Psoas muscle (tissue), 8 donors: ENCODE measurements around the gene ADAMTSL3. TPM values are rescaled to one million over a fixed set of nuclear protein-coding genes. Genes with fewer than 3 reads are reported as not detected.

Source experiments
- ATAC-seq, 4 donors: fragments of 200-7000 bp; cut with Tn5 transposase; one replicate each; pipeline ENCODE4 v1.9.1; 2020; ENCODE audit warnings: moderate library complexity in 3 of 4, mild to moderate bottlenecking in 2 of 4
- DNase-seq, 2 donors: peaks; one replicate each; pipeline ENCODE4 v3.0.0-alpha.2; 2020
- H3K27ac ChIP-seq: fragments of 200-600 bp; one replicate; pipeline ENCODE4 v1.8.0; 2022
- H3K27me3 ChIP-seq, 3 donors: fragments of 200-600 bp in 1 of 3; one replicate each; pipeline versions ENCODE4 v1.6.1 to v1.8.0; 2013 to 2022; ENCODE audit warnings: low read length in 2 of 3, mild to moderate bottlenecking in 2 of 3, moderate library complexity in 1 of 3; ENCODE audit not compliant: insufficient read depth in 3 of 3
- H3K36me3 ChIP-seq, 2 donors: fragments of 200-600 bp in 1 of 2; one replicate each; pipeline versions ENCODE4 v1.6.1 to v1.8.0; 2013 to 2022; ENCODE audit warnings: low read depth in 1 of 2, mild to moderate bottlenecking in 1 of 2, moderate library complexity in 1 of 2; ENCODE audit not compliant: insufficient read depth in 1 of 2
- H3K4me1 ChIP-seq: fragments of 200-600 bp; one replicate; pipeline ENCODE4 v1.8.0; 2022
- H3K4me3 ChIP-seq: fragments of 200-600 bp; one replicate; pipeline ENCODE4 v1.8.0; 2022; ENCODE audit warnings: mild to moderate bottlenecking
- H3K9me3 ChIP-seq: fragments of 200-600 bp; one replicate; pipeline ENCODE4 v1.8.0; 2022
- CTCF ChIP-seq: fragments of 200-600 bp; IDR thresholded peaks from one replicate; pipeline ENCODE4 v1.8.0; 2022; ENCODE audit warnings: antibody characterized with exemption
- WGBS, 3 donors: extraction: QIAGEN DNeasy Blood & Tissue Kit; methylation state at CpG; one replicate each; pipeline versions ENCODE4 v1.1.6 to v1.1.7; 2013; 5-methylcytosine and 5-hydroxymethylcytosine counted together
- intact Hi-C, 2 donors: fragments of 100-400 bp; cut with DNase I; formaldehyde crosslinking; loops; one replicate each; pipeline versions ENCODE4 v1.11.0 to v1.14.2; 2022
- polyA plus RNA-seq, 3 donors: library from polyadenylated mRNA; stranded (reverse); fragments of 200-250 nt; gene quantifications; one replicate each; pipeline ENCODE4 v1.2.3, GENCODE V29; 2013
- total RNA-seq, 4 donors: library from RNA; stranded (reverse); fragmentation: NEBNext Ultra II Directional in 2 of 4; extraction: Animal tissue kit (Norgen Biotek cat#: 25700) in 2 of 4; gene quantifications; one replicate each; pipeline versions ENCODE4 v1.2.1 to v1.2.4, GENCODE V29; 2021 to 2023
- donor health status: healthy with polysubstance abuse.
- donor health status: DM: no; HTN: no; CAD: no; lungs with moderate emphysema.
- donor health status: Bipolar disorder and iron deficiency.
- donor health status: healthy.
- donor health status: DM: yes; HTN: yes; CAD: no.
- donor health status: DM: no; HTN: no; CAD: no.
- donor health status: DM: no; HTN: no; CAD: no.
- donor health status: DM: yes; HTN: yes; CAD: no.

The ADAMTSL3 gene
- total and polyA plus RNA-seq, 7 donors, result 0.35 to 12.8 (median 2.1) TPM

- Histone ChIP-seq H3K27me3 (peaks cover 0 to 35% (median 10%) of the 10 kb centered on the region in 3 donors), H3K4me3 (no peak overlapping the region), H3K9me3 (no peaks in the 10 kb centered on the region), H3K36me3 (no peaks in the 10 kb centered on the region), H3K27ac (no peak overlapping the region), H3K4me1 (no peaks in the 10 kb centered on the region)
- 86 to 92% (median 91%) methylated on average over 4 of the region's 4 CpGs for WGBS, 3 donors
- intact Hi-C loops, result no loop called here
- ATAC-seq (no peak), DNase-seq (no peak)
- no peak for TF ChIP-seq CTCF
These were observed 3.6 kb downstream of the ADAMTSL3 start for GRCh38 chr15:83657549-83657948.

GRCh38 chr15:83658430-83659416 is 4.8 kb downstream of the ADAMTSL3 start:
- no peak overlapping the region for H3K4me3 ChIP-seq
- DNase-seq (peak; percentile 67 to 74), ATAC-seq (peak; percentile 19 to 70 (median 62))
- H3K27ac ChIP-seq, result no peak overlapping the region
- H3K27me3 ChIP-seq, result peaks cover 0 to 24% (median 10%) of the 10 kb centered on the region in 3 donors
- no peaks in the 10 kb centered on the region for H3K36me3 ChIP-seq
- no peaks in the 10 kb centered on the region for H3K4me1 ChIP-seq
- intact Hi-C loops, result no loop called here
- TF ChIP-seq CTCF, result no peak
- WGBS, 3 donors, result 29 to 34% (median 30%) methylated on average over 10 of the region's 10 CpGs
- no peaks in the 10 kb centered on the region for H3K9me3 ChIP-seq

- peaks cover 0 to 19% (median 5%) of the 10 kb centered on the region in 3 donors for H3K27me3 ChIP-seq
- H3K9me3 ChIP-seq, result no peaks in the 10 kb centered on the region
- no peaks in the 10 kb centered on the region for H3K36me3 ChIP-seq
- 65 to 80% (median 74%) methylated on average over 1 of the region's 1 CpG for WGBS, 3 donors
- H3K4me1 ChIP-seq, result no peaks in the 10 kb centered on the region
- ATAC-seq, result peak; percentile 27 to 52 (median 40)
- DNase-seq, result no peak
- no peak for TF ChIP-seq CTCF
- intact Hi-C loops, result no loop called here
- no peak overlapping the region for H3K4me3 ChIP-seq
- no peak overlapping the region for H3K27ac ChIP-seq
These were observed 5.5 kb downstream of the ADAMTSL3 start for GRCh38 chr15:83659417-83659812.

- DNase-seq, result no peak
- H3K4me1 ChIP-seq, result no peaks in the 10 kb centered on the region
- H3K36me3 ChIP-seq, result no peaks in the 10 kb centered on the region
- no peak for ATAC-seq
- no peaks in the 10 kb centered on the region for H3K27me3 ChIP-seq
- H3K27ac ChIP-seq, result no peak overlapping the region
- intact Hi-C loops, result no loop called here
- WGBS, 3 donors, result 22 to 28% (median 22%) methylated on average over 3 of the region's 3 CpGs
- no peaks in the 10 kb centered on the region for H3K9me3 ChIP-seq
- no peak overlapping the region for H3K4me3 ChIP-seq
- no peak for TF ChIP-seq CTCF
These were observed 11.6 kb downstream of the ADAMTSL3 start for GRCh38 chr15:83665480-83665879.
